LoVo (cell line): ENCODE results near the gene OR52K2.
"Not testable (repeated sequence)": the region's sequence is repeated elsewhere in the genome, so short reads cannot be mapped to it uniquely, and the experiment has no call there.

Source experiments
- DNase-seq: peaks from one replicate; pipeline ENCODE4 v3.0.0-alpha.2; 2016; ENCODE audit warnings: low spot score

OR52K2 gene

GRCh38 chr11:4480577-4481239 is 31.6 kb downstream of the OR52K2 start:
- DNase-seq: no peak

DNA sequence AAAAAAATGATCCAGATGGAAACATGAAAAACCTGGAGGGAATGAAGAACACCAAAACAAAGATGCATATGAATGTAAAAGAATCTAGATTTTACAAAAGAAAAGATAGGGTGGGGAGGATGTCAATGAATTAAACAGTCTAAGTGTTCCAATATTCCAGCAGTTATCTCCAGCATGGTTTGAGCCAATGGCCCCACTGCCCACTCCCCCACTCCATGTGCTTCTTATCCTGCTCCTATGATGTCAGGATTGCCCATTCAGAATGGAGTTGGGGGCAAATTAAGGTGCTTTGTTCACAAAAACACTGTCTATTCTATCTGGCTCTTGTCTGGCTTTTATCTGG is 32.1 kb downstream of the OR52K2 start:
- no peak for DNase-seq

DNA sequence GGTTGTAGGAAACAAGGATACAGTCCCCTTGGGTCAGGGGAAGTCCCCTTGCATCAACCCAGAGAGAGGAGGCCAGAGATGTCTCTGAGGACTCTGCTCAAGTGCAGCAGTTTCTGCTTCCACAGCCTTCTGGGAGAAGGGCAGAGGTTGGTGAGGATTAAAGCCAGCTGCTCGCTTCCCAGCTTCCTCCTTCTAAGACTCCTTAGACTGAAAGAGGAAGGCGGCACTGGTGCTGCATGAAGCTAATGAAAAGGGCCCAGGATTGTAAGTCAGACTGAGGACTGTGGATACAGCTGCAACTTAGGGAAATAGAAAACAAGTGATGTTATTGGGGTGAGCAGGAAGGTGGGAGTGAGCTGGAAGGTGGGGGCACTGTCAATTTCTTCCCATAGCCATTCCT is 33.4 kb downstream of the OR52K2 start, which contains the start of gene OR52K1:
Gene OR52K1, plus strand, starts transcription at position 202 of the 400 bp plus-strand sequence. CDS start 6,255 bp downstream, outside the sequence.
- no peak for DNase-seq

DNA sequence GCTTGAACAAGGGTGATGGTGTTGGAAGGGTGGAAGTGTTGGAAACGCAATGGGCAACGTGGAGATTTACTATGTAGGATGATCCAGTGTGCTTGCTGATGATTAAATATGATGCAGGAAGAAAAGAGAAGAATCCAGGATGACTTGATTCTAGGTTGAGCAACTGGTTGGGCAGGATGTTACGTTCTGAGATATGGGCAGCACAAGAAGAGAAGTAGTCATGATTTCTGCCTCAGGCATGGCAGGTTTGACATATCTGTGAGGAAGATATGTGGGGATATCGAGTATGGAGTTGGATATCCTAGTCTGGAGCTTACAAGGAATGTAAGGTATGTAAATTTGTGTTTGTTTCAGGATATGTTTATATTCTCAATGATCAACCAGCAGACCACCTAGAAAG is 35.2 kb downstream of the OR52K2 start:
- DNase-seq: no peak

- DNase-seq: not testable (repeated sequence)
These were observed 42.3 kb downstream of the OR52K2 start for GRCh38 chr11:4491405-4491804.

DNA sequence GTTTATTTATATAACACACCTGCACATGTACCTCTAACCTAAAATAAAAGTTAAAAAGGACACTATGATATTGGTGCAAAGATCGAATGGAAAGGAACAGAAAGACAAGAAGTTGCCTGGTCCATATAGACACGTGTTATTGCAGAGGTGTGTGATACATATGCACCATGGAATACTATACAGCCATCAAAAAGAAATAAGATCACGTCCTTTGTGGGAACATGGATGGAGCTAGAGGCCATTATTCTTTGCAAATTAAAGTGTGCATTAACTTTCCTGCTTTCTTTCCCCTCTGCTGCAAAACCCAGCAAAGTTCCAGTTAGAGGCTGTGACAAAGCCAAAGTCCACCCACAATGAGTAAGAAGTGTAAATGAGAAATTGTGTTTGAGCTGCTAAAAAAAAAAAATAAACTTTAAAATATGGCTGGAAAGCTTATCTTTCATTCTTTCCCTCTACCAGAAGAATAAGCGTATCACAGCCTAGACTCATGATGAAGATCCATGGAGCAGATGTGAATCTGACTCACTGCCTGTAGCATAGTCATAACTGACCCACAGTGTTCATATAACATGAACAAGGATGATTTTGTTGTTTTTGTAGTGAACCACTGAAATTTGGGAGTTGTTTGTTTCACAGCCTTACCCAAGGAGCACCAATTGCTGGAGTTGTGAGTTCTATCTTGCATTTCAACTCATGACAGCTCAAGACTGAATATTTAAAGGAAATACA is 42.9 kb downstream of the OR52K2 start:
- DNase-seq: no peak

- no peak for DNase-seq
These were observed 44.4 kb downstream of the OR52K2 start for GRCh38 chr11:4493480-4493818.

- DNase-seq: no peak
These were observed 46.4 kb downstream of the OR52K2 start for GRCh38 chr11:4495487-4495886.

DNA sequence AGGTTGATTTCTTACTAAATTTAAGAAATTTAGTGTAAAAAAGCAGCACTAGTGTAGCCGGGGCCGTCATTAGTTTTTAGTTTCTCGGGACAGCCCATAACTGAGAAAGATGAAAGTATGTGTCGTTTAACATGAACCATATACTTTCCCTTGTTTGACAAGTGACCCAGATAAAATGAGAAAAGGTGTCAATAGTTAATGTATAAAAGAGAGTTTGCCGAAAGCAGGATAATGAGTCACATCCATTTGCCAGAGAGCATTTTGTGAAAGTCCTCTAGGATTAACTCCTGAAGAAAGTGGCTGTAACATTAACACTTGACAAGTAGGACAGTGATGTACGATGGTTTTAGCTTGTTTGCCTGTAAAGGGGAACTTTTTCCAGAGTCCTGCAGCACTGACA is 46.9 kb downstream of the OR52K2 start:
- DNase-seq: no peak

DNA sequence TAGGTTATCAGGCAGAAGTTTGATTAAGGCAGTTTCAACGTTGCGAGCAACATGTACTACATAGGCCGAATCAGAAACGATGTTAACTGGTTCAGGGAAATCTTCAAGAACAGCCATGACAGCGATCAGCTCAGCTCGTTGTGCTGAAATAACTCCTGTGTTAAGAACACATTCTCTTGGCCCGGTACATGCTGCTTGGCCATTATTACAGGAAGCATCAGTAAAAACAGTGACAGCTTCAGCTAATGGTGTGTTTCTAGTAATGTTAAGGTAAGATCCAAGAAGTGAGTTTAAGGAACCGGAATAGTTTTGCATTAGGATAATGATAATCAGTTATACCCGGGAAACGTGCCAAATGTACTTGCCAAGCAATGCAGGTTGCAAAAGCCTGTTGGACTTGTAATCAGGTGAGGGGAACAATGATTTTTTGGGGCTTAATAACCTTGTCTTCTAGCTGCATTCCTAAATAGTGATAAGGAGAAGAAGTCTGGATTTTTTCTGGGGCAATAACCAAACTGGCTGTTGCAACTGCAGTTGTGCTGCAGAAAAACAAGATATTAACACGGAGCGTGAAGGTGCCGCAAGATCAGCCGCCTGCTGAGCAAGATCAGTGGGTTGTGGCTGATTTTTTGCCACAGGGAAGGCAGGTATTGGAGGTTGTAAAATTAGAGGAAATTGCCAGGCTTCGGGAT is 47.6 kb downstream of the OR52K2 start:
- DNase-seq: no peak
